GM19452 (cell line): ENCODE results near the gene RPS6KA1.
"Not testable (repeated sequence)": the region's sequence is repeated elsewhere in the genome, so short reads cannot be mapped to it uniquely, and the experiment has no call there.

ENCODE experiments used
- ATAC-seq: cut with Tn5 transposase; IDR thresholded peaks from one replicate; pipeline ENCODE4 v1.9.1; 2021; ENCODE audit not compliant: unreplicated experiment

The RPS6KA1 gene

GRCh38 chr1:26553942-26554682 is 24.6 kb downstream of the RPS6KA1 start:
- ATAC-seq: no peak

- ATAC-seq: no peak
Measured at GRCh38 chr1:26554781-26555180, 25.2 kb downstream of the RPS6KA1 start.

GRCh38 chr1:26555550-26555981 is 26.0 kb downstream of the RPS6KA1 start:
- no peak for ATAC-seq

GRCh38 chr1:26556111-26556510 is 26.6 kb downstream of the RPS6KA1 start:
- no peak for ATAC-seq

GRCh38 chr1:26557008-26557407 is 27.4 kb downstream of the RPS6KA1 start:
- ATAC-seq: no peak

GRCh38 chr1:26558685-26559048 is 29.1 kb downstream of the RPS6KA1 start:
- ATAC-seq: no peak

- no peak for ATAC-seq
Measured at GRCh38 chr1:26560403-26560780, 30.8 kb downstream of the RPS6KA1 start.

GRCh38 chr1:26570287-26570686 is 40.7 kb downstream of the RPS6KA1 start:
- no peak for ATAC-seq

- no peak for ATAC-seq
Measured at GRCh38 chr1:26571381-26571780, 41.8 kb downstream of the RPS6KA1 start.

- no peak for ATAC-seq
Measured at GRCh38 chr1:26574018-26574417, 44.5 kb downstream of the RPS6KA1 start.

GRCh38 chr1:26574719-26575251 is 45.2 kb downstream of the RPS6KA1 start:
- ATAC-seq: no peak

GRCh38 chr1:26575348-26575747 is 45.8 kb downstream of the RPS6KA1 start:
- ATAC-seq: no peak

- no peak for ATAC-seq
Measured at GRCh38 chr1:26578167-26578566, 48.6 kb downstream of the RPS6KA1 start.

GRCh38 chr1:26579681-26580111 is 50.1 kb downstream of the RPS6KA1 start:
- no peak for ATAC-seq

GRCh38 chr1:26580116-26580515 is 50.6 kb downstream of the RPS6KA1 start:
- ATAC-seq: no peak

GRCh38 chr1:26581287-26581651 is 51.7 kb downstream of the RPS6KA1 start:
- no peak for ATAC-seq

GRCh38 chr1:26582053-26582835 is 52.7 kb downstream of the RPS6KA1 start:
- no peak for ATAC-seq

- peak; percentile 48 for ATAC-seq
Measured at GRCh38 chr1:26582836-26583460, 53.4 kb downstream of the RPS6KA1 start.

- ATAC-seq: no peak
Measured at GRCh38 chr1:26583646-26584485, 54.3 kb downstream of the RPS6KA1 start.

- ATAC-seq: not testable (repeated sequence)
Measured at GRCh38 chr1:26584588-26584987, 55.0 kb downstream of the RPS6KA1 start.

- no peak for ATAC-seq
Measured at GRCh38 chr1:26585471-26585870, 55.9 kb downstream of the RPS6KA1 start.
